Epidermal melanocyte (primary cell): ENCODE data around the gene UBE3D.
"Not testable (repeated sequence)": the region's sequence is repeated elsewhere in the genome, so short reads cannot be mapped to it uniquely, and the experiment has no call there.

Source experiments
- DNase-seq: peaks from one replicate; pipeline ENCODE4 v3.0.0; 2011; ENCODE audit warnings: low spot score; ENCODE audit not compliant: insufficient read length

The UBE3D gene

DNA sequence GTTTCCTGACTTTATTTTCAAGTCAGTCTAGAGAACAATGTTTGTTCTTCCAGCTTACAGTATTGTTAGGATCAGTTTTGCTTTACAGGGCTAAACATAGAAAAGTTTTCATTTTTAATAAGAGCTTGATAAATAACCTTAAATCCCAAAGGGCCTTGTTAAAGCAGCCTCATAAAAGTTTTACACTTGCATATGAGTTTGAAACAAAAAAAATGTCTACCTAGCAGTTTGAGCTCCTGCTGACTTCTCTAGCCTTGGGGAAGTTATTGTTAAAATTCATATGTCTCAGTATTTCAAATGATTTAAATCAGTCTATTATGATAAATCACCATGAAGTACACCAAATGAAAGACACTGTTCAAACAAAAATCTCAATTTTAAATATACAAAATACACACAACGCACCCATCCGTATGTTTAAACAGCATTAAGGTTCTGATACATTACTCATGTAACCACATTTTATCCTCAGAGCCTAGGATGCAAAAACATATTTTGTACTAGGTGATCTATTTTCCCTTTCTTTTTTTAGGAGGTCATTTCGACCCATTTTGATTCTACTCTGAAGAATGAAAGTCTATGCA lies 87.2 kb downstream of the UBE3D start:
- no peak for DNase-seq

DNA sequence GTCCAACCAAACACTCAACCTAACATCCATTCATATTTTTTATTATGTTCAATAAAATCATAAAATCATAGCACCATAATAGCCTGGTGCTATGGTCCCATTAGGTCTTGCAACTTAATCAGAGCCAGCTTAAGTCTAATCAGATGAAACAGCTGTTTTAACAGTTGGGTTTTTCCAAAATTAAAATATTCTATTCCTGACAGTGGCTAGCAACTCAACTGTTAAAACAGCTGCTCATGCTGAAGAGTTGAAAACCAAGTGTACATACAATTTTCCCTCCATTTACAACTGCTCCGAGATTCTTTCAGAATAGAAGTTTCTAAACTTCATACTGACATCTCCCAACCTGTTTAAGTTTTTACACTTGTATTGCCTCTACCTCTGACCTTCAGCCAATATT lies 89.5 kb downstream of the UBE3D start:
- no peak for DNase-seq

DNA sequence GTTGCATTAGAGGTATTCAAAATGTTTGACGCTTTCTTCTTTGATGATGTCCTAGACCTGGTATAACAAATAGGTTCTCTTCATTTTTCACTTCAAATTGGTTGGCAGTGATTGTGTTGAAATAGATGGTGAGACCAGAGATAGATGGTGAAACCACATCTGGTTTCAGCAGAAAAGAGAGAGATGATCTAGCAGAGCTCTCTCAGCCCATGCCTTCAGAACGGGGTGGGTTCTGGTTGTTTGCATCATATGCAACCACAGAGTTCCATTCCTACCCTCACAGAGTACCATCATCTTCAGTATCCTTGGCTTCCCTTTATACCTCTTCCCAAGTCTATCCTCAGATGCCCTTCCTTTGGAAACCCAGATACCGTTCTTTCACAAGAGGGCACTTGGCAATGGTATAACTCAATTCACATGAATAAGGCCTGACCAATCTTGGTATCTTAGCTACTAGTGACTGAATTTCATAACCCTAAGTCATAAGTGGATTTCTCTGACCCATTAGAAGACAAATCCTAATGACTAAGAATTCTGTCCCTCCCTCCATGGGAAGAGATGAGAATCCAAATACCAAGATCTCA lies 93.7 kb downstream of the UBE3D start:
- no peak for DNase-seq

- DNase-seq, result no peak
Observed at GRCh38 chr6:82970839-82971238, 94.8 kb downstream of the UBE3D start.

DNA sequence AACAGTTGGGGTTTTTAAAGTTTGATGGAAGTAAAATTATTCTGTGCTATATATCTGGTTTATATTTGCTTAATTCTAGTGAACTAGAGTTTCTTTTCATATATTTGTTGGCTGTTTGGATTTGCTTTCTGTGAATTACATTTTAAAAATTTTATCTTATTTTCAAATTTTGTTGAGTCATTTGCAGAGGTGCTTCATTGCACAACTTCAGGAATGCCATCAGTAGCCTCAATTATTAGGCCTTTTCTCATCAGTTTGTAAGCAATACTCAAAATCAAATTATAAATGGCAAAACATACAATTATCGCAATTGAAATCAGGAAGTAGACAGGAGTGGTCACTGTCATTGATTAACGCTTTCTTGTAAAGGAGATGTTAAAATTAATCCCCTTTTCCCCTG lies 96.9 kb downstream of the UBE3D start:
- no peak for DNase-seq

- no peak for DNase-seq
Observed at GRCh38 chr6:82963191-82963925, 102.3 kb downstream of the UBE3D start.

- DNase-seq, result no peak
Observed at GRCh38 chr6:82959385-82959941, 106.2 kb downstream of the UBE3D start.

- DNase-seq, result no peak
Observed at GRCh38 chr6:82958551-82958950, 107.1 kb downstream of the UBE3D start.

- DNase-seq, result no peak
Observed at GRCh38 chr6:82957868-82958245, 107.8 kb downstream of the UBE3D start.

- no peak for DNase-seq
Observed at GRCh38 chr6:82957171-82957867, 108.3 kb downstream of the UBE3D start.

DNA sequence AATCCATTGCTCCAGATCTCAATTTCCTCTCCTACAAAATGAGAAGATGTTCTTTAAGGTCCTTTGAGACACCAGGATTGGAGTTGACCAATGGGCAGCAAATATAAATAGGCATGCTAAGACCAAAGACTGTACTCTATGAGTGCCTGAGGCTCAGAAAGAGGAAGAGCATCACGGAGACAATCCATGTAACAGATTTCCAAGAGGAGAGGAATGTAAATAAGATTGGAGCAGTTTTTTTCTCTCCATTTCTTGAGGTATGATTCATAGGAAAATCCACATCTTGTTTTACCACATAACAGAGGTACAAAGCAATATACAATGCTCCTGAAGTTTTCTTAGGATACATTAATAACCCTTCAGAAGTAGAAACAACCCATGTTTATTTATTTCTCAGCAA lies 109.8 kb downstream of the UBE3D start:
- no peak for DNase-seq

GRCh38 chr6:82954937-82955577 lies 110.6 kb downstream of the UBE3D start:
- no peak for DNase-seq

DNA sequence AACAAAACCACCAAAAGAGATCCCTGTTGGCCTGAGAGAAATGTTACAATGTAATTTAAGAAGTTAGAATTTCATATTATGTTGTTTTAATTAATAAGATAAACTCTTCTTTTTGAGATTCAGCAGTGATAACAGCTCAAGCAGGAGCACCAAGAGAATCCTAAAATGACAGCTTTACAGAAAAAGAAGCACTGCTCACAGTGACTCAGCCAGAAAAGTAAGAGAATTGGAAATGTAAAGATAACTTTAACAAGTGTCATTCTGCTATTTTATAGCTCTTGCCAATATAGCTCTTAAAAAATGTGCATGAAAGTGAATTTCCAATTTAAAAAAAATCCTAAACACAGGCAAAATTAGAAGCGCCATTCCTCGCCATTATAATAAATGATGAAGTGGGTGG lies 111.3 kb downstream of the UBE3D start:
- DNase-seq, result no peak

DNA sequence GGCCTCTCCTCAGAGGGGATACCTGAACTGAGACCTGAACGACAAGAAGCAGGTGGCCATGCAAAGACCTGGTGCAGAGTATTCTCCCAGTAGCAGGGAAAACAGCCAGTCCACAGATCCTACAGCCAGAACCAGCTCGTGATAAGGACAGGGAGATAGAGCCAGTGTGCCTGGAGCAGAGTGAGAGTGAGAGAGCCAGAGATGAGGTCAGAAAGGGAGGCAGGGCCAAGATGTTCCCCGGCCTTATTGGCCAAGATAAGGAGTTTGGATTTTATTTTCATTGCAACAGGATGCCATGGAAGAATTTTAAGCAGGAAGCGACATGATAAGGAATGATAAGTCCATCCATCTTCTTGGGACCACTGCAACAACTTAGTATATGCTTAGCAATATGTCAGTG lies 111.8 kb downstream of the UBE3D start:
- DNase-seq, result no peak

GRCh38 chr6:82951935-82952334 lies 113.7 kb downstream of the UBE3D start:
- no peak for DNase-seq

- DNase-seq, result no peak
Observed at GRCh38 chr6:82951389-82951788, 114.3 kb downstream of the UBE3D start.

- DNase-seq, result not testable (repeated sequence)
Observed at GRCh38 chr6:82930915-82931314, 134.7 kb downstream of the UBE3D start.

- DNase-seq, result no peak
Observed at GRCh38 chr6:82924799-82925535, 140.7 kb downstream of the UBE3D start.

DNA sequence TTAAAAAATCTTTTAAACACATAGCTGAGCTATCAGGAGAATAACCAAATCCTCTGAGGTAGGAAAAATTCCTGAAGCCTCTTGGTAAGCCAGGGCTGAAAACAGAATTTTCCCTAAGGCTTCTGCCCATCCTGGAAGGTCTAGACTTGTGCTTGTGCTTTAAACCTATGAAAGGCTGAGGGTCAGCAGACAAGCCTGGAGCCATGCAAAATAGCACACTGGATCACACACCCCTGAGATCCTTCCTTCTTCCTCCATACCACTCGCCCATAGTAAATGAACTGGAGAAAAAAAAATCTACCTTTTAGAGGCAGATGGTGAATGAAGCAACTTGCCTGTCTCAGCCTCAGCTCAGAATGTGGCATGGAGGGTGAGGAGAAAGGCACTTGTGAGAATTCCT lies 144.4 kb downstream of the UBE3D start:
- DNase-seq, result no peak

GRCh38 chr6:82917346-82918064 lies 148.1 kb downstream of the UBE3D start:
- DNase-seq, result no peak
